HL-60 (cell line): Measurements from ENCODE around the gene SPEN.

Experiments used
- POLR2AphosphoS5 ChIP-seq: IDR thresholded peaks from 2 replicates; pipeline ENCODE4 v1.6.1; 2012; ENCODE audit warnings: low read depth
- TF ChIP-seq, protein P1 (sequence below): IDR thresholded peaks from one replicate; pipeline ENCODE4 v1.5.1; 2011; ENCODE audit warnings: low read length, control low read depth, inconsistent platforms; ENCODE audit not compliant: insufficient read depth

DNA sequence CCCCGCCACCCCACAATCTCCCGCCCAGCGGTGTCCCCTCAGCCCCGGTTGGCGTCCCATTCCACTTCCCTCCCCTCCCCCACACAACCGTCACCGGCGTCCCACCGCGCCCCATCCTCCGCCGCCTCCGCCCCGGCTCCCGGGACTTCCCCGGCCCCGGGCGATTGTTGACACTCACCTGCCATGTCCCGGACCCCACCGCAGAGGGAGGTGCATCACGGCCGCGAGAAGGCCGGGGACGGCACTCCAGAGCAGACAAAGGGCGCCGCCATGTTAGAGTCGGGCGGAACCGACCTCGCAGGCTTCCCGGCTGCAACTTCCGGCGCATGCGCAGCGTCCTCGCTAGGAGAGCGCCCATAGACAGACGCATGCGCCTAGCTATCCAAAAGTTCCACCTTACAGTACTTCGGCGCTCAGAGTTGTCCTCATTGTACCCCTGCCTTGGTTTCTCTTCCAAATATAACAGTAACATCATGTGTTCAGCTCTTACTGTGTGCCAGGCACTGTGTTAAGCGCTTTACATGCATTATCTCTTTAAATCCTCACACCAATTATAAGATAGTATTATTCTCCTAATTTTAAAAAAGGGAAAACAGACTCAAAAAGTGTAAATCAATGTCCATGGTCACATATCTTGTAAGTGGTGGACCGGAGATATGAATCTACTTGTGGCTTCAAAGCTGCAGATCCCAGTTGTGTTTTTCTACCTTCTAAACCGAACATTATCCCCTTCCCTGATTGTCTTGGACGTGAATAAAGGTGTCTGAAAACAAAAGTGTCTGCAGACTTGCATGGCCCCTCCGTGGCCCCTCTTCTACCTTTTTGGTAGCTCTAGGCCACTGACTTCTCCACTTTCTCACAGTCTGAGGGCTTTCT is 128.5 kb downstream of the SPEN start, which contains the start of gene ZBTB17:
- TF ChIP-seq, protein P1, sequence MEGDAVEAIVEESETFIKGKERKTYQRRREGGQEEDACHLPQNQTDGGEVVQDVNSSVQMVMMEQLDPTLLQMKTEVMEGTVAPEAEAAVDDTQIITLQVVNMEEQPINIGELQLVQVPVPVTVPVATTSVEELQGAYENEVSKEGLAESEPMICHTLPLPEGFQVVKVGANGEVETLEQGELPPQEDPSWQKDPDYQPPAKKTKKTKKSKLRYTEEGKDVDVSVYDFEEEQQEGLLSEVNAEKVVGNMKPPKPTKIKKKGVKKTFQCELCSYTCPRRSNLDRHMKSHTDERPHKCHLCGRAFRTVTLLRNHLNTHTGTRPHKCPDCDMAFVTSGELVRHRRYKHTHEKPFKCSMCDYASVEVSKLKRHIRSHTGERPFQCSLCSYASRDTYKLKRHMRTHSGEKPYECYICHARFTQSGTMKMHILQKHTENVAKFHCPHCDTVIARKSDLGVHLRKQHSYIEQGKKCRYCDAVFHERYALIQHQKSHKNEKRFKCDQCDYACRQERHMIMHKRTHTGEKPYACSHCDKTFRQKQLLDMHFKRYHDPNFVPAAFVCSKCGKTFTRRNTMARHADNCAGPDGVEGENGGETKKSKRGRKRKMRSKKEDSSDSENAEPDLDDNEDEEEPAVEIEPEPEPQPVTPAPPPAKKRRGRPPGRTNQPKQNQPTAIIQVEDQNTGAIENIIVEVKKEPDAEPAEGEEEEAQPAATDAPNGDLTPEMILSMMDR: no peak
- TF ChIP-seq POLR2AphosphoS5: peak; percentile 56; the same call in 1 of the 2 replicates
